Measurements from ENCODE around the gene CFTR. TPM values are rescaled to one million over a fixed set of nuclear protein-coding genes. Genes with fewer than 3 reads are reported as not detected.

Gene CFTR
- total RNA-seq, 1 experiment from 2014 or later, result 1.2 TPM

GRCh38 chr7:117637937-117638336 lies 158.1 kb downstream of the CFTR start:
- Mint-ChIP-seq H3K4me1 (peaks cover 0 to 4% of the 10 kb centered on the region in 2 experiments; a peak in 1 of 4 replicates), H3K27me3 (ENCODE audit: low read depth) (no peaks in the 10 kb centered on the region), H3K27ac (no peak overlapping the region), H3K9me3 (peaks cover 11 to 22% of the 10 kb centered on the region in 2 experiments), H3K36me3 (ENCODE audit: insufficient read depth in 1 of 3, low read depth in 3 of 3) (peaks cover 6 to 24% (median 6%) of the 10 kb centered on the region in 3 experiments; a peak in 5 of 7 replicates), H3K4me3 (no peak overlapping the region)
- Histone ChIP-seq H3K56ac (ENCODE audit: insufficient read length, low read depth, low read length) (no peak overlapping the region), H2BK15ac (ENCODE audit: low read depth, low read length) (no peak overlapping the region), H4K91ac (ENCODE audit: insufficient read length, low read depth, low read length) (no peak overlapping the region), H2BK5ac (ENCODE audit: insufficient read length, low read length) (no peak overlapping the region), H3T11ph (ENCODE audit: low read length) (no peak overlapping the region), H3K79me2 (ENCODE audit: insufficient read depth, low read length) (no peaks in the 10 kb centered on the region), H3K9me3 (ENCODE audit: control insufficient read depth, low read depth, low read length) (no peaks in the 10 kb centered on the region), H3K27ac (ENCODE audit: insufficient read length, low read depth, low read length) (no peak overlapping the region), H3K14ac (ENCODE audit: insufficient read depth, low read length) (no peak overlapping the region), H3K9ac (ENCODE audit: extremely low read depth, insufficient read length, low read length) (no peak overlapping the region), H4K20me1 (ENCODE audit: control insufficient read depth, insufficient read depth, insufficient read length) (no peaks in the 10 kb centered on the region), H2AK5ac (ENCODE audit: insufficient read length, low read length) (no peak overlapping the region), H3K4me1 (ENCODE audit: insufficient read depth, low read length) (no peaks in the 10 kb centered on the region), H2BK120ac (ENCODE audit: low read depth, low read length, poor library complexity, severe bottlenecking) (no peak overlapping the region), H3K18ac (ENCODE audit: insufficient read length, low read depth, low read length) (no peak overlapping the region), H2BK12ac (ENCODE audit: insufficient read length, low read depth, low read length) (no peak overlapping the region), H4K5ac (ENCODE audit: insufficient read length, low read depth, low read length) (no peak overlapping the region), H4K8ac (replicated peaks; ENCODE audit: insufficient read length, low read depth, low read length) (no peak overlapping the region), H3K23ac (ENCODE audit: insufficient read length, low read depth, low read length) (no peak overlapping the region), H2BK20ac (ENCODE audit: low read depth, low read length, poor library complexity, severe bottlenecking) (no peak overlapping the region), H3K23me2 (ENCODE audit: insufficient read length, low read depth, low read length, poor library complexity, severe bottlenecking) (no peaks in the 10 kb centered on the region), H3K79me1 (ENCODE audit: insufficient read depth, low read depth, low read length, poor library complexity, severe bottlenecking) (no peaks in the 10 kb centered on the region), H3K4me2 (ENCODE audit: insufficient read depth, insufficient read length, low read length) (no peak overlapping the region), H3K27me3 (ENCODE audit: insufficient read depth, low read length) (no peaks in the 10 kb centered on the region), H3K4ac (ENCODE audit: low read depth, low read length) (no peak overlapping the region), H2AFZ (ENCODE audit: low read length) (no peak overlapping the region)
- no peak for DNase-seq
- TF ChIP-seq CTCF (conservative IDR thresholded peaks at IDR 0.05), result no peak
- no CpG with 5 or more reads among the region's 2 CpGs for WGBS (ENCODE audit: extremely low coverage, insufficient read length, low lambda C conversion rate)
